DND-41 (cell line): ENCODE results near the gene MRPL34.

Experiments
- ATAC-seq: fragments of 200-7000 bp; cut with Tn5 transposase; 3 replicates; pipeline ENCODE4 v1.9.1; 2021; ENCODE audit warnings: low read depth; ENCODE audit not compliant: insufficient read depth
- DNase-seq: peaks from one replicate; pipeline ENCODE4 v3.0.0-alpha.2; 2020
- H2AFZ ChIP-seq: 2 replicates; pipeline ENCODE4 v1.6.0; 2012; ENCODE audit warnings: low read depth, low read length
- H3K27ac ChIP-seq: 2 replicates; pipeline ENCODE4 v1.5.1; 2012; ENCODE audit warnings: low read length, inconsistent platforms
- H3K27me3 ChIP-seq: fragments of 200-600 bp; sonication (generic); 2 replicates; pipeline ENCODE4 v1.6.0; 2012; ENCODE audit warnings: low read length, mild to moderate bottlenecking, inconsistent platforms; ENCODE audit not compliant: insufficient read depth, poor library complexity
- H3K36me3 ChIP-seq: 2 replicates; pipeline ENCODE4 v1.5.1; 2012; ENCODE audit warnings: low read length, inconsistent platforms; ENCODE audit not compliant: insufficient read depth
- H3K4me1 ChIP-seq: 2 replicates; pipeline ENCODE4 v1.5.1; 2012; ENCODE audit warnings: mild to moderate bottlenecking, low read length; ENCODE audit not compliant: insufficient read depth
- H3K4me2 ChIP-seq: 2 replicates; pipeline ENCODE4 v1.6.0; 2012; ENCODE audit warnings: mild to moderate bottlenecking, moderate library complexity, low read length, inconsistent platforms; ENCODE audit not compliant: insufficient read depth
- H3K4me3 ChIP-seq, 2 experiments: fragments of 200-600 bp in 1 of 2; shearing (Covaris generic) in 1 of 2; 2 replicates each; pipeline ENCODE4 v1.5.1; 2012 to 2016; ENCODE audit warnings: inconsistent platforms in 2 of 2, low read length in 2 of 2, mild to moderate bottlenecking in 2 of 2, low read depth in 1 of 2, moderate library complexity in 1 of 2
- H3K79me2 ChIP-seq: 2 replicates; pipeline ENCODE4 v1.6.0; 2012; ENCODE audit warnings: low read length, inconsistent platforms; ENCODE audit not compliant: insufficient read depth
- H3K9ac ChIP-seq: 2 replicates; pipeline ENCODE4 v1.6.0; 2012; ENCODE audit warnings: low read depth, mild to moderate bottlenecking, inconsistent platforms, low read length, moderate library complexity
- H3K9me3 ChIP-seq: 2 replicates; pipeline ENCODE4 v1.5.1; 2012; ENCODE audit warnings: low read length, moderate library complexity, mild to moderate bottlenecking, inconsistent platforms; ENCODE audit not compliant: insufficient read depth, severe bottlenecking
- H4K20me1 ChIP-seq: 2 replicates; pipeline ENCODE4 v1.6.0; 2012; ENCODE audit warnings: low read length; ENCODE audit not compliant: insufficient read depth
- EZH2 ChIP-seq: IDR thresholded peaks from 3 replicates; pipeline ENCODE4 v1.6.1; 2012; ENCODE audit warnings: borderline replicate concordance, low read depth, mild to moderate bottlenecking, moderate library complexity, low read length, inconsistent platforms; ENCODE audit not compliant: severe bottlenecking
- TF ChIP-seq, protein P1 (sequence below): IDR thresholded peaks from 2 replicates; pipeline ENCODE4 v1.5.1; 2012; ENCODE audit warnings: borderline replicate concordance, low read length, moderate library complexity, mild to moderate bottlenecking; ENCODE audit not compliant: poor library complexity, severe bottlenecking; ENCODE audit errors: extremely low read depth

The MRPL34 gene

DNA sequence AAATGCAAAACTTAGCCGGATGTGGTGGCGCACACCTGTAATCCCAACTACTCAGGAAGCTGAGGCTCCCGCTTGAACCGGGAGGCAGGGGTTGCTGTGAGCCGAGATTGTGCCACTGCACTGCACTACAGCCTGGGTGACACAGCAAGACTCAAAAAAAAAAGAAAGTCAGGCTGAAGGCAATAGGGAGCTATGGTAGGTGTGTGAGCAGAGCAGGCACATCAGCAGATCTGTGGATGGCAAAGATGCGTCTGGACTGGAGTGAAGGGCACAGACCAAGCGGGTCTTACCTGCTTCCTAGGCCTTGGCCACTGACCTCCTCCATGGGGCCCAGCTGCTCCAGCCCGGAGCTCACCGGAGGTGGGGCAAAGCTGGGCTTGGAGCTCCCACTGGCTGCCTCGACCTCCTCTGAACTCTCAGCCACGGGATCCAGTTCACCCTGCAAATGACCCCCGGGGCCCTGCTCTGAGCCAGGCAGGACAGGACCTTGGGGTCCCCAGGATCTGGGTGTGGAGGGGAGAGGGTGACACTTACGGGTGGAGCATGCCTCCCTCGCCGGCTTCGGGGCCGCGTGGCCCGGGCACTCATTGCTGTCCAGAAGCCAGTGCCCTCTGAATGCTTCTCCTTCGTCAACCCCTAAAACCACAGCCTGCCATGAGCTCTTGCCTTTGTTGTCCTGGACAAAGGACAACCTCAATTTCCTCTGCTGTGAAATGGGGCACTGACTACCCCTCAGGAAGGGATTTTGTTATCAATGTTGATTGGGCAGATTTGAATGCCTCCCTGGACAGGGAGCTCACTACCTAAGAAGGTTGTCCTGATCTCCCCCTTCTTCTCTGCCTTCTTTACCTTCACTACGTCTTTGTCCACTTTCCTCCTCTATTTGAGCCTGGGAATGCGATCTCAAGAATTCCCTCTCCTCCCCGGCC lies 41.7 kb upstream of the MRPL34 start:
- Histone ChIP-seq H3K79me2 (peaks cover 17% of the 10 kb centered on the region), H3K27me3 (no peaks in the 10 kb centered on the region), H3K36me3 (peaks cover 4% of the 10 kb centered on the region), H3K4me3 (no peak overlapping the region), H3K27ac (no peak overlapping the region), H3K4me1 (peaks cover 22% of the 10 kb centered on the region), H3K9me3 (peaks cover 4% of the 10 kb centered on the region), H2AFZ (no peak overlapping the region), H4K20me1 (no peaks in the 10 kb centered on the region), H3K4me2 (no peak overlapping the region), H3K9ac (no peak overlapping the region)
- ATAC-seq (no peak), DNase-seq (no peak)
- TF ChIP-seq, protein P1, sequence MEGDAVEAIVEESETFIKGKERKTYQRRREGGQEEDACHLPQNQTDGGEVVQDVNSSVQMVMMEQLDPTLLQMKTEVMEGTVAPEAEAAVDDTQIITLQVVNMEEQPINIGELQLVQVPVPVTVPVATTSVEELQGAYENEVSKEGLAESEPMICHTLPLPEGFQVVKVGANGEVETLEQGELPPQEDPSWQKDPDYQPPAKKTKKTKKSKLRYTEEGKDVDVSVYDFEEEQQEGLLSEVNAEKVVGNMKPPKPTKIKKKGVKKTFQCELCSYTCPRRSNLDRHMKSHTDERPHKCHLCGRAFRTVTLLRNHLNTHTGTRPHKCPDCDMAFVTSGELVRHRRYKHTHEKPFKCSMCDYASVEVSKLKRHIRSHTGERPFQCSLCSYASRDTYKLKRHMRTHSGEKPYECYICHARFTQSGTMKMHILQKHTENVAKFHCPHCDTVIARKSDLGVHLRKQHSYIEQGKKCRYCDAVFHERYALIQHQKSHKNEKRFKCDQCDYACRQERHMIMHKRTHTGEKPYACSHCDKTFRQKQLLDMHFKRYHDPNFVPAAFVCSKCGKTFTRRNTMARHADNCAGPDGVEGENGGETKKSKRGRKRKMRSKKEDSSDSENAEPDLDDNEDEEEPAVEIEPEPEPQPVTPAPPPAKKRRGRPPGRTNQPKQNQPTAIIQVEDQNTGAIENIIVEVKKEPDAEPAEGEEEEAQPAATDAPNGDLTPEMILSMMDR = no peak
- TF ChIP-seq EZH2 = no peak

DNA sequence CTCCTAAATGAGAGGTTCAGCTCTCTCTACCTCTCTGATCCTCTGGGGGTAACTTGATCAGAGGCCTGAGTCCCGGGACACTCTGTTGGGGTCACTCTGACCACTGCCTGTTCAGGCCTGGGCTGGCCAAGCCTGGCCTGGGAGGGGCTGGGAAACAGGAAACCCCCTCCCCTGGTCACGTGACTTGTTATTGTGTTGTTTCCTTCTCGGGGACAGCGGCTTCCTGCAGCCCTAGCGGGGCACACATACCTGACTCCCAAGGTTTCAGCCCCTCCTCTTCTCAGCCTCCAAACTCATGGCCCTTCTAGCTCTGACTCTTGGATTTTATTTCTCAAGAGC lies 41.1 kb upstream of the MRPL34 start, which contains the start of gene USHBP1:
Gene USHBP1 (minus strand): TSS at position 105 of the 339 bp plus-strand sequence. CDS start 446 bp downstream, outside the sequence.
- no peak for DNase-seq
- Histone ChIP-seq H3K27ac (no peak within 1 kb of the TSS), H3K27me3 (no peaks in the 10 kb centered on the region), H2AFZ (no peak within 1 kb of the TSS), H3K4me3 (no peak within 1 kb of the TSS), H3K36me3 (peaks cover 7% of the 10 kb centered on the region), H3K9ac (no peak within 1 kb of the TSS), H3K4me2 (no peak within 1 kb of the TSS), H3K79me2 (peaks cover 18% of the 10 kb centered on the region), H4K20me1 (no peaks in the 10 kb centered on the region), H3K9me3 (peaks cover 2% of the 10 kb centered on the region), H3K4me1 (peaks cover 23% of the 10 kb centered on the region)
- no peak for ATAC-seq
- TF ChIP-seq, protein P1 = no peak
- TF ChIP-seq EZH2 = no peak

DNA sequence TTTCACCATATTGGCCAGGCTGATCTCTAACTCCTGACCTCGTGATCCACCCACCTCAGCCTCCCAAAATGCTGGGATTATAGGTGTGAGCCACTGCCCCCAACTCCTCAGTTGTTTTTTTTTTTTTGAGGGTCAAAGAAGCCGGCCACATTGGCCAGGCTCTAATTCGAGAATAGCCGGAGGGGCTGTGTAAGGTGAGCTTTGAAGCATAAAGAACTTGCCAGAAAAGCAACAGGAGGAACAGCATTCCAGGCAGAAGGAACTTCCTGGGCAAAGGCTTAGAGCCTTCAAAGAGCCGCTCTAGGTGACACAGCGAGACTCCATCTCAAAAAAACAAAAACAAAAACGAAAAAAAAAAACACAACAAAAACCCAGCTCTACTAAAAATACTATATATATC lies 39.6 kb upstream of the MRPL34 start:
- no peak overlapping the region for H2AFZ ChIP-seq
- H3K27ac ChIP-seq = no peak overlapping the region
- H3K79me2 ChIP-seq = peaks cover 18% of the 10 kb centered on the region
- no peak overlapping the region for H3K4me3 ChIP-seq
- no peak for TF ChIP-seq EZH2
- TF ChIP-seq, protein P1 = no peak
- peaks cover 19% of the 10 kb centered on the region for H3K4me1 ChIP-seq
- H3K9me3 ChIP-seq = no peaks in the 10 kb centered on the region
- no peaks in the 10 kb centered on the region for H3K27me3 ChIP-seq
- no peak for ATAC-seq
- H3K36me3 ChIP-seq = peaks cover 16% of the 10 kb centered on the region
- no peak overlapping the region for H3K9ac ChIP-seq
- H4K20me1 ChIP-seq = no peaks in the 10 kb centered on the region
- H3K4me2 ChIP-seq = no peak overlapping the region
- DNase-seq = no peak
